ENCODE measurements around the gene TM4SF1. TPM values are rescaled to one million over a fixed set of nuclear protein-coding genes. Genes with fewer than 3 reads are reported as not detected.
A peak's percentile ranks its signal among the peaks of the same experiment; 100 is the strongest.

TM4SF1 gene
- total RNA-seq, 6 experiments from 2014 or later, result 7.9 to 63.0 (median 47.5) TPM

GRCh38 chr3:149353581-149354184 is 23.8 kb downstream of the TM4SF1 start:
- Histone ChIP-seq H3K9me3 (no peaks in the 10 kb centered on the region), H3K4me1 (peaks cover 0 to 5% (median 0%) of the 10 kb centered on the region in 4 donors), H3K36me3 (no peaks in the 10 kb centered on the region), H3K27ac (no peak overlapping the region), H3K27me3 (no peaks in the 10 kb centered on the region), H3K4me3 (no peak overlapping the region)
- DNase-seq (no peak), ATAC-seq (peak in 1 of 4 donors; percentile 25)
- WGBS (ENCODE audit: insufficient coverage, low coverage, low lambda C conversion rate, missing lambda C conversion rate), result 75% methylated on average over 1 of the region's 1 CpG
- TF ChIP-seq POLR2A (IDR thresholded peaks at IDR 0.05) (no peak), CTCF (IDR thresholded peaks at IDR 0.05) (no peak)
- intact Hi-C loops (cut with DNase I), result loop anchor here in 1 of 2 donors (10.0 kb wide), 1 partner anchor 131 kb away; no protein-coding TSS in a partner anchor

GRCh38 chr3:149352556-149352955 is 24.9 kb downstream of the TM4SF1 start:
- no peak overlapping the region for H3K27ac ChIP-seq
- ATAC-seq (peak; percentile 94 to 99 (median 98)), DNase-seq (peak; percentile 58 to 72 (median 71))
- peaks cover 0 to 5% (median 0%) of the 10 kb centered on the region in 4 donors for H3K4me1 ChIP-seq
- no peaks in the 10 kb centered on the region for H3K9me3 ChIP-seq
- TF ChIP-seq CTCF (IDR thresholded peaks at IDR 0.05) (peak; percentile 74 to 77 (median 76)), POLR2A (IDR thresholded peaks at IDR 0.05) (no peak)
- H3K4me3 ChIP-seq, result no peak overlapping the region
- intact Hi-C loops (cut with DNase I), result loop anchor here in 1 of 2 donors (10.0 kb wide), 1 partner anchor 132 kb away; no protein-coding TSS in a partner anchor
- H3K27me3 ChIP-seq, result no peaks in the 10 kb centered on the region
- 20% methylated on average over 1 of the region's 7 CpGs for WGBS (ENCODE audit: insufficient coverage, low coverage, low lambda C conversion rate, missing lambda C conversion rate)
- no peaks in the 10 kb centered on the region for H3K36me3 ChIP-seq

GRCh38 chr3:149343951-149344350 is 33.5 kb downstream of the TM4SF1 start:
- ATAC-seq (no peak), DNase-seq (no peak)
- Histone ChIP-seq H3K36me3 (no peaks in the 10 kb centered on the region), H3K4me3 (no peak overlapping the region), H3K4me1 (peaks cover 0 to 13% (median 6%) of the 10 kb centered on the region in 4 donors), H3K27ac (no peak overlapping the region), H3K9me3 (no peaks in the 10 kb centered on the region), H3K27me3 (no peaks in the 10 kb centered on the region)
- TF ChIP-seq CTCF (IDR thresholded peaks at IDR 0.05) (peak in 1 of 4 donors; percentile 4), POLR2A (IDR thresholded peaks at IDR 0.05) (no peak)
- 92% methylated on average over 4 of the region's 4 CpGs for WGBS (ENCODE audit: insufficient coverage, low coverage, low lambda C conversion rate, missing lambda C conversion rate)
- intact Hi-C loops (cut with DNase I), result no loop called here

DNA sequence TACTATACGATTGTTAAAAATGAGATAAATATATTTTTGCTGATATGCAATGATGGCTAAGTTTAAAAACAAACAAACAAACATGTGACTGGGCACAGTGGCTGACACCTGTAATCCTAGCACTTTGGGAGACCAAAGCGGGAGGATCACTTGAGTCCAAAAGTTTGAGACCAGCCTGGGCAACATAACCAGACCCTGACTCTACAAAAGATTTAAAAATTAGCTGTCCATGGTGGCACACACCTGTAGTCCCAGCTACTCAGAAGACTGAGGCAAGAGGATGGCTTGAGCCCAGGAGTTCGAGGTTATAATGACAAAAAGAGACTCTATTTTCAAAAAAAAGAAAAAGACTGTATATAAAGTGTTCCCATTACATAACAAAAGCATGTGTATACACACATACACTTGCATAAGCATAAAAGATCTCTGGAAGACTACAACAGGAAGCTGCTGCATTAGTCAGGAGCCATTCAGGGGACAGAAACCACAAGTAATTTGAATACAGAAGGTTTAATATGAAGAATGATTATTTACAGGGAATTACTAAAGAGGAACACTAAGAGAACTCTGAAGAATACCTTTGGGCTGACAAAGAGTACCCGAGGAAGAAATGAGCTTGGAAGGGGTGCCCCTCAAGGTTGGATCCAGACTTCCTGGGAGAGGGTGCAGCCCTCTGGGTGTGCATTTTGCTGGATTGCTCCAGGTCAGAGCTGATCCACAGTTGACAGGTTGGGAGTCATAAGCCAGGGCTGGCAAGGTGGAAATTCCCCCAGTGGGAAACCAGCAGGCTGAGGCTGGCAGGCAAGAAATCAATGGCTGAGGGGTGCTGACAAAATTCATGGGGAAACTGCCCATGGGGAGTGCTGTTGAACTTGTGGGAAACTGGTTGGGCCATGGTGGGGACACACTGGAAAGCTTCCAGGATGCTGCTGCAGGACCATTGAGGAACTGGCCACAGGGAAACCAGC is 34.8 kb downstream of the TM4SF1 start:
- ATAC-seq (no peak), DNase-seq (no peak)
- 67% methylated on average over 4 of the region's 4 CpGs for WGBS (ENCODE audit: insufficient coverage, low coverage, low lambda C conversion rate, missing lambda C conversion rate)
- Histone ChIP-seq H3K4me3 (no peak overlapping the region), H3K27ac (no peak overlapping the region), H3K36me3 (no peaks in the 10 kb centered on the region), H3K27me3 (no peaks in the 10 kb centered on the region), H3K9me3 (no peaks in the 10 kb centered on the region), H3K4me1 (peaks cover 0 to 13% (median 6%) of the 10 kb centered on the region in 4 donors)
- no peak for TF ChIP-seq CTCF (IDR thresholded peaks at IDR 0.05)
- intact Hi-C loops (cut with DNase I), result no loop called here
